Caki2 (cell line): Measurements from ENCODE around the gene UBE2G2. TPM values are rescaled to one million over a fixed set of nuclear protein-coding genes. Genes with fewer than 3 reads are reported as not detected.

Experiments used
- DNase-seq: peaks from one replicate; pipeline ENCODE4 v3.0.0-alpha.2; 2015; ENCODE audit warnings: low read depth
- in situ Hi-C: cut with HindIII; loops from 2 replicates; pipeline ENCODE4 v1.10.0; 2016; ENCODE audit warnings: low sequenced_read_pairs, low pct_unique_long_range_greater_than_20kb, mixed read lengths
- total RNA-seq: library from RNA; depleted of rRNA; stranded (reverse); fragments of >200 nt; shearing (Covaris generic); gene quantifications from 2 replicates; pipeline ENCODE4 v1.2.3, GENCODE V29; 2014; ENCODE audit warnings: low replicate concordance; rRNA removed

The UBE2G2 gene
- total RNA-seq, 1 experiment from 2014 or later, result 43.8 TPM

- no peak for DNase-seq
- in situ Hi-C loops, result no loop called here
These were observed 72.1 kb downstream of the UBE2G2 start for GRCh38 chr21:44729336-44730027.

- DNase-seq, result no peak
- in situ Hi-C loops, result no loop called here
These were observed 72.9 kb downstream of the UBE2G2 start for GRCh38 chr21:44728716-44729115.

- no peak for DNase-seq
- in situ Hi-C loops, result no loop called here
These were observed 73.9 kb downstream of the UBE2G2 start for GRCh38 chr21:44727757-44728156.

- in situ Hi-C loops, result no loop called here
- no peak for DNase-seq
These were observed 74.3 kb downstream of the UBE2G2 start for GRCh38 chr21:44727321-44727720.

GRCh38 chr21:44726826-44727225 is 74.8 kb downstream of the UBE2G2 start:
- DNase-seq, result no peak
- in situ Hi-C loops, result no loop called here

- no peak for DNase-seq
- in situ Hi-C loops, result no loop called here
These were observed 76.7 kb downstream of the UBE2G2 start for GRCh38 chr21:44724926-44725325.

- DNase-seq, result no peak
- in situ Hi-C loops, result no loop called here
These were observed 77.4 kb downstream of the UBE2G2 start for GRCh38 chr21:44724196-44724595.

GRCh38 chr21:44723177-44724131 is 78.2 kb downstream of the UBE2G2 start:
- in situ Hi-C loops, result no loop called here
- no peak for DNase-seq

GRCh38 chr21:44722731-44723130 is 78.9 kb downstream of the UBE2G2 start:
- in situ Hi-C loops, result no loop called here
- no peak for DNase-seq

- in situ Hi-C loops, result no loop called here
- DNase-seq, result no peak
These were observed 81.5 kb downstream of the UBE2G2 start for GRCh38 chr21:44720170-44720569.

Other genes starting within 250 kb of the UBE2G2 start
- not detected in 2 replicates for gene KRTAP10-3, start 243.0 kb downstream of the UBE2G2 start, total RNA-seq
- not detected in 2 replicates for gene KRTAP10-4, start 228.1 kb downstream of the UBE2G2 start, total RNA-seq
- not detected in 2 replicates for gene KRTAP10-5, start 221.2 kb downstream of the UBE2G2 start, total RNA-seq
- gene KRTAP10-6, start 209.3 kb downstream of the UBE2G2 start, total RNA-seq, result not detected in 2 replicates
- gene KRTAP10-7, start 201.2 kb downstream of the UBE2G2 start, total RNA-seq, result not detected in 2 replicates
- not detected in 2 replicates for gene KRTAP10-8, start 189.7 kb downstream of the UBE2G2 start, total RNA-seq
- not detected in 2 replicates for gene KRTAP10-9, start 174.7 kb downstream of the UBE2G2 start, total RNA-seq
- gene KRTAP10-10, start 164.5 kb downstream of the UBE2G2 start, total RNA-seq, result not detected in 2 replicates
- gene KRTAP10-11, start 155.4 kb downstream of the UBE2G2 start, total RNA-seq, result not detected in 2 replicates
- gene KRTAP12-4, start 147.2 kb downstream of the UBE2G2 start, total RNA-seq, result not detected in 2 replicates
- not detected in 2 replicates for gene KRTAP12-3, start 143.9 kb downstream of the UBE2G2 start, total RNA-seq
- gene KRTAP12-2, start 134.9 kb downstream of the UBE2G2 start, total RNA-seq, result not detected in 2 replicates
- not detected in 2 replicates for gene KRTAP12-1, start 119.7 kb downstream of the UBE2G2 start, total RNA-seq
- gene KRTAP10-12, start 104.6 kb downstream of the UBE2G2 start, total RNA-seq, result not detected in 2 replicates
- gene TSPEAR, start 90.2 kb downstream of the UBE2G2 start, total RNA-seq, result not detected in 2 replicates
- 128 and 131 TPM in 2 replicates for gene SUMO3, start 16.2 kb upstream of the UBE2G2 start, total RNA-seq
- gene PTTG1IP, start 71.9 kb upstream of the UBE2G2 start, total RNA-seq, result 423 and 427 TPM in 2 replicates
- 11.9 and 12.5 TPM in 2 replicates for gene ITGB2, start 119.1 kb upstream of the UBE2G2 start, total RNA-seq
- gene SLX9, start 138.2 kb upstream of the UBE2G2 start, total RNA-seq, result 42.9 and 55.0 TPM in 2 replicates